Heart left ventricle (tissue), 13 donors: ENCODE measurements around the gene HLA-C.

Experiments used
- POLR2A ChIP-seq, 2 donors: fragments of 450-650 bp; IDR thresholded peaks; one replicate each; pipeline ENCODE4 v1.6.1; 2017; ENCODE audit warnings: antibody characterized with exemption in 2 of 2, mild to moderate bottlenecking in 2 of 2, moderate library complexity in 2 of 2
- TF ChIP-seq, protein P1 (sequence below), 12 donors: fragments of 200-600 bp; sonication (generic) in 4 of 12; IDR thresholded peaks; one replicate each; pipeline versions ENCODE4 v1.5.0 to v1.8.0; 2018 to 2022; ENCODE audit warnings: antibody characterized with exemption in 12 of 12, mild to moderate bottlenecking in 5 of 12
- donor health status: ischemic (EF 13 %, LVEDD 7.1; RV severe dilation, severe dysfunction).
- donor health status: DM: no; HTN: yes; CAD: no.
- donor health status: DM: no; HTN: no; CAD: no.
- donor health status: ischemic (EF 25% LVEDD 6.9; RV normal size, moderate dysfunction).
- donor health status: ischemic (EF 25% LVEDD 5.7; RV mildly dilated, moderate dysfunction).
- donor health status: ischemic (EF 35%, LVEDD 5.7; RV mildly dilated, moderate dysfunction).
- donor health status: nonischemic (EF 11% LVEDD 7.7; RV severe dilation, severe dysfunction).
- donor health status: DM: yes; HTN: yes; CAD: no.
- donor health status: PGD.
- donor health status: ischemic (EF 29% LVEDD 5.4; RV normal size, mild dysfunction).
- donor health status: nonischemic (EF 23%, LVEDD 6.1; RV moderate dilation, normal function).

DNA sequence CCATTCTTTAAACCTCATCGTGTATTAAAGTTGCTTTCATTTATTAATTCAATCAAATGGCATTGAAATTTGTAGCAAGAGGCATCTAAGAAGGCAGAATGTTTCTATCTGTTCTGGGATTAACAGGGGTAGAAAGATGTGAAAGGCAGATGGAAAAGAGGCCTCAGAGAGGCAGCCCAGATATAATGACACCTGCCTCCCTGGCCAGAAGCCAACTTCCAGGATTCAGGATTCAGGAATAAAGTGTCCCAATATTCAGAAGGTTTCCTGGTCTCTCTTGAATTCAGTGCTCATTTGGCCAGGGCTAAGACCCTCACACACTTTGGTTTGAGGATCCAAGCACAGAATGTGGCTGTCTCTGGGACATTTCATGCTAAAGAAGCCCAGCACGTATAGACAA, 45.1 kb upstream of the HLA-C start:
- TF ChIP-seq, protein P1, sequence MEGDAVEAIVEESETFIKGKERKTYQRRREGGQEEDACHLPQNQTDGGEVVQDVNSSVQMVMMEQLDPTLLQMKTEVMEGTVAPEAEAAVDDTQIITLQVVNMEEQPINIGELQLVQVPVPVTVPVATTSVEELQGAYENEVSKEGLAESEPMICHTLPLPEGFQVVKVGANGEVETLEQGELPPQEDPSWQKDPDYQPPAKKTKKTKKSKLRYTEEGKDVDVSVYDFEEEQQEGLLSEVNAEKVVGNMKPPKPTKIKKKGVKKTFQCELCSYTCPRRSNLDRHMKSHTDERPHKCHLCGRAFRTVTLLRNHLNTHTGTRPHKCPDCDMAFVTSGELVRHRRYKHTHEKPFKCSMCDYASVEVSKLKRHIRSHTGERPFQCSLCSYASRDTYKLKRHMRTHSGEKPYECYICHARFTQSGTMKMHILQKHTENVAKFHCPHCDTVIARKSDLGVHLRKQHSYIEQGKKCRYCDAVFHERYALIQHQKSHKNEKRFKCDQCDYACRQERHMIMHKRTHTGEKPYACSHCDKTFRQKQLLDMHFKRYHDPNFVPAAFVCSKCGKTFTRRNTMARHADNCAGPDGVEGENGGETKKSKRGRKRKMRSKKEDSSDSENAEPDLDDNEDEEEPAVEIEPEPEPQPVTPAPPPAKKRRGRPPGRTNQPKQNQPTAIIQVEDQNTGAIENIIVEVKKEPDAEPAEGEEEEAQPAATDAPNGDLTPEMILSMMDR (IDR thresholded peaks at IDR 0.05): no peak
- no peak for TF ChIP-seq POLR2A (IDR thresholded peaks at IDR 0.05)
